ENCODE measurements around the gene AGAP3.

Gene AGAP3

DNA sequence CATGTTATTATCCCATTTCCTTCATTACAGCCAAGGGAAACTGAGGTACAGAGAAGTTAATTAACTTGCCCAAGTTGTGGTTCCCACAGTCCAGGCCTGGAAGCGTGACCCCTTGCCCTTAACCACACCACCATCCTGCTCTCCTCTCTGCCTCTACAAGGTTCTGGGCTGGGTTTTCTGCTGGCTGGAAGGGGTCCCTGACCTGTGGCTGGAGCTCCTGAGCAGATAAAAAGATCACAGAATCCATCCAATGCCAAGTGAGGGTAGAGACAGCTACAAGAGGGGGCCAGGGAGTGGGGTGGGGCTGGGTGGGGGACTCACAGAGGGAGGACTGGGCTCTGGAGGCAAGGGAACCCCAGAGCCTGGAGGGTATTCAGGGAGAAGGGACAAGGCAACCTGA lies 91.0 kb downstream of the AGAP3 start:
- H3K4me1 ChIP-seq (ENCODE audit: control insufficient read depth in 2 of 2, insufficient read depth in 1 of 2, low read depth in 1 of 2, low read length in 2 of 2) = peaks cover 0 to 3% of the 10 kb centered on the region in 2 donors
- H3K4me2 ChIP-seq (ENCODE audit: insufficient read depth, low read length, poor library complexity, severe bottlenecking) = no peak overlapping the region
- H4K8ac ChIP-seq (ENCODE audit: low read depth, low read length) = no peak overlapping the region
- no peak overlapping the region for H3K18ac ChIP-seq (ENCODE audit: low read length)
- no peak overlapping the region for H3K4me3 ChIP-seq (ENCODE audit: low read length in 2 of 2)
- no peak overlapping the region for H2AFZ ChIP-seq (ENCODE audit: low read length)
- no CpG with 5 or more reads among the region's 1 CpG for WGBS, 2 donors (ENCODE audit: extremely low coverage in 2 of 2, insufficient read length in 2 of 2, insufficient replicate concordance in 1 of 2)
- H3K27ac ChIP-seq (replicated peaks; ENCODE audit: low read length) = no peak overlapping the region
- no peak overlapping the region for H2BK120ac ChIP-seq (ENCODE audit: low read depth, low read length)
- H2BK5ac ChIP-seq (ENCODE audit: low read length) = no peak overlapping the region
- H4K91ac ChIP-seq (ENCODE audit: low read depth, low read length, poor library complexity) = no peak overlapping the region
- H3K14ac ChIP-seq (ENCODE audit: low read length) = no peak overlapping the region
- H3K4ac ChIP-seq (ENCODE audit: low read length) = no peak overlapping the region
- H3K27me3 ChIP-seq (ENCODE audit: control insufficient read depth in 3 of 3, insufficient read depth in 3 of 3, low read depth in 1 of 3, low read length in 3 of 3) = peaks cover 2 to 48% (median 19%) of the 10 kb centered on the region in 3 experiments
- H3K36me3 ChIP-seq (replicated peaks in 1 of 2; ENCODE audit: control insufficient read depth in 2 of 2, insufficient read depth in 2 of 2, low read length in 2 of 2) = no peaks in the 10 kb centered on the region
- H2BK15ac ChIP-seq (ENCODE audit: low read length) = no peak overlapping the region
- no peak overlapping the region for H2AK5ac ChIP-seq (ENCODE audit: low read depth, low read length)
- no peak for DNase-seq (ENCODE audit: low spot score)
- H3K23ac ChIP-seq (ENCODE audit: low read depth, low read length, poor library complexity) = no peak overlapping the region
- no peak overlapping the region for H2BK12ac ChIP-seq (ENCODE audit: low read length)
- H3K9ac ChIP-seq (ENCODE audit: low read depth, low read length, poor library complexity) = no peak overlapping the region
- H3K9me3 ChIP-seq (replicated peaks in 1 of 2; ENCODE audit: control insufficient read depth in 2 of 2, insufficient read depth in 1 of 2, low read depth in 1 of 2, low read length in 2 of 2) = peaks cover 0 to 12% of the 10 kb centered on the region in 2 donors
- H3K79me1 ChIP-seq (ENCODE audit: low read depth, low read length) = no peaks in the 10 kb centered on the region

DNA sequence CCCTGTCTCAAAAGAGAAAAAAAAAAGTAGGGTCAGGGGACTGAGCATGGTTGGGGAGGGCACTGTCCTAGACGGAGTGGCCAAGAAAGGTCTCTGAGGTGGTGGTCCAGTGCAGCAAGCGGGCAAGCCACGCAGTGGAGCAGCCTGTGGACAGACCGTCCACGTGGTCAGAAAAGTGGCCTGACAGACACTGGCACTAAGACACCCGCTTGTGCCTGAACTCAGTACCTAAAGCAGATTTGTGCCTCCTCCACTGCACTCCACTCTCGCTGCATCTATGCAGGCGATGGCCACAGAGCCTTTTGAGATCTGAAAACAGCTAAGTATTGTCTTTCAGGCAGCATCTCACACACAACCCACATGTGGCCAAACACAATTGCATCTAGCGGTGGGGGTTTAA lies 92.0 kb downstream of the AGAP3 start:
- Histone ChIP-seq H2AK5ac (ENCODE audit: low read depth, low read length) (no peak overlapping the region), H3K4ac (ENCODE audit: low read length) (no peak overlapping the region), H3K14ac (ENCODE audit: low read length) (no peak overlapping the region), H2BK5ac (ENCODE audit: low read length) (no peak overlapping the region), H3K27ac (replicated peaks; ENCODE audit: low read length) (no peak overlapping the region), H3K4me3 (ENCODE audit: low read length in 2 of 2) (no peak overlapping the region), H4K91ac (ENCODE audit: low read depth, low read length, poor library complexity) (no peak overlapping the region), H2BK12ac (ENCODE audit: low read length) (no peak overlapping the region), H3K4me2 (ENCODE audit: insufficient read depth, low read length, poor library complexity, severe bottlenecking) (no peak overlapping the region), H2BK15ac (ENCODE audit: low read length) (no peak overlapping the region), H4K8ac (ENCODE audit: low read depth, low read length) (no peak overlapping the region), H3K27me3 (ENCODE audit: control insufficient read depth in 3 of 3, insufficient read depth in 3 of 3, low read depth in 1 of 3, low read length in 3 of 3) (peaks cover 2 to 52% (median 16%) of the 10 kb centered on the region in 3 experiments), H3K23ac (ENCODE audit: low read depth, low read length, poor library complexity) (no peak overlapping the region), H3K36me3 (replicated peaks in 1 of 2; ENCODE audit: control insufficient read depth in 2 of 2, insufficient read depth in 2 of 2, low read length in 2 of 2) (no peaks in the 10 kb centered on the region), H3K9me3 (replicated peaks in 1 of 2; ENCODE audit: control insufficient read depth in 2 of 2, insufficient read depth in 1 of 2, low read depth in 1 of 2, low read length in 2 of 2) (peaks cover 0 to 9% of the 10 kb centered on the region in 2 donors), H2BK120ac (ENCODE audit: low read depth, low read length) (no peak overlapping the region), H3K18ac (ENCODE audit: low read length) (peak overlapping the region; percentile 62), H3K4me1 (ENCODE audit: control insufficient read depth in 2 of 2, insufficient read depth in 1 of 2, low read depth in 1 of 2, low read length in 2 of 2) (peaks cover 0 to 3% of the 10 kb centered on the region in 2 donors), H3K79me1 (ENCODE audit: low read depth, low read length) (no peaks in the 10 kb centered on the region), H3K9ac (ENCODE audit: low read depth, low read length, poor library complexity) (no peak overlapping the region), H2AFZ (ENCODE audit: low read length) (no peak overlapping the region)
- DNase-seq (ENCODE audit: low spot score) = no peak
- no CpG with 5 or more reads among the region's 9 CpGs for WGBS, 2 donors (ENCODE audit: extremely low coverage in 2 of 2, insufficient read length in 2 of 2, insufficient replicate concordance in 1 of 2)

DNA sequence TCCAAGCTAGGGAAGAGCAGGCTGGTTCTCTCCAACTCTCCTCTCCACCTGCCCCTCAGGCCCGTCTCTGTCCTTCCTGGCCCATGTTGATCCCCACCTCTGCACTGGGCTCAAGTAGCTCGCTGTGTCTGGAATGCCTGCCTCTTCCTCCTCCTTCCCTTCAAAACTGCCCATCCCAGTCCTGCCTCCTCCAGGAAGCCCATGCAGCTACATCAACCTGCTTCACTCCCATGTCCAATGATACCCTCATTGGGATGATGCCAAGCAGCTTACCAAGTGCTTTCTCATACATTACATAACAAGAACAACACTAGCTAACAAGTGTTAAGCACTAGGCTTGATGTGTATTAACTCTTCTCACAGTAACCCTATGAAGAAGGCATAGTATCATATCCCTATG lies 92.6 kb downstream of the AGAP3 start:
- Histone ChIP-seq H3K4ac (ENCODE audit: low read length) (no peak overlapping the region), H3K27me3 (ENCODE audit: control insufficient read depth in 3 of 3, insufficient read depth in 3 of 3, low read depth in 1 of 3, low read length in 3 of 3) (peaks cover 2 to 52% (median 15%) of the 10 kb centered on the region in 3 experiments), H4K8ac (ENCODE audit: low read depth, low read length) (no peak overlapping the region), H3K4me1 (ENCODE audit: control insufficient read depth in 2 of 2, insufficient read depth in 1 of 2, low read depth in 1 of 2, low read length in 2 of 2) (peaks cover 0 to 3% of the 10 kb centered on the region in 2 donors), H2AFZ (ENCODE audit: low read length) (no peak overlapping the region), H2BK5ac (ENCODE audit: low read length) (no peak overlapping the region), H3K4me3 (ENCODE audit: low read length in 2 of 2) (no peak overlapping the region), H2BK15ac (ENCODE audit: low read length) (no peak overlapping the region), H3K79me1 (ENCODE audit: low read depth, low read length) (no peaks in the 10 kb centered on the region), H4K91ac (ENCODE audit: low read depth, low read length, poor library complexity) (no peak overlapping the region), H2AK5ac (ENCODE audit: low read depth, low read length) (no peak overlapping the region), H3K36me3 (replicated peaks in 1 of 2; ENCODE audit: control insufficient read depth in 2 of 2, insufficient read depth in 2 of 2, low read length in 2 of 2) (no peaks in the 10 kb centered on the region), H3K18ac (ENCODE audit: low read length) (no peak overlapping the region), H2BK120ac (ENCODE audit: low read depth, low read length) (no peak overlapping the region), H3K27ac (replicated peaks; ENCODE audit: low read length) (no peak overlapping the region), H2BK12ac (ENCODE audit: low read length) (no peak overlapping the region), H3K23ac (ENCODE audit: low read depth, low read length, poor library complexity) (no peak overlapping the region), H3K4me2 (ENCODE audit: insufficient read depth, low read length, poor library complexity, severe bottlenecking) (no peak overlapping the region), H3K14ac (ENCODE audit: low read length) (no peak overlapping the region), H3K9ac (ENCODE audit: low read depth, low read length, poor library complexity) (no peak overlapping the region), H3K9me3 (replicated peaks in 1 of 2; ENCODE audit: control insufficient read depth in 2 of 2, insufficient read depth in 1 of 2, low read depth in 1 of 2, low read length in 2 of 2) (peaks cover 0 to 4% of the 10 kb centered on the region in 2 donors)
- no CpG with 5 or more reads among the region's 2 CpGs for WGBS, 2 donors (ENCODE audit: extremely low coverage in 2 of 2, insufficient read length in 2 of 2, insufficient replicate concordance in 1 of 2)
- DNase-seq (ENCODE audit: low spot score) = no peak

DNA sequence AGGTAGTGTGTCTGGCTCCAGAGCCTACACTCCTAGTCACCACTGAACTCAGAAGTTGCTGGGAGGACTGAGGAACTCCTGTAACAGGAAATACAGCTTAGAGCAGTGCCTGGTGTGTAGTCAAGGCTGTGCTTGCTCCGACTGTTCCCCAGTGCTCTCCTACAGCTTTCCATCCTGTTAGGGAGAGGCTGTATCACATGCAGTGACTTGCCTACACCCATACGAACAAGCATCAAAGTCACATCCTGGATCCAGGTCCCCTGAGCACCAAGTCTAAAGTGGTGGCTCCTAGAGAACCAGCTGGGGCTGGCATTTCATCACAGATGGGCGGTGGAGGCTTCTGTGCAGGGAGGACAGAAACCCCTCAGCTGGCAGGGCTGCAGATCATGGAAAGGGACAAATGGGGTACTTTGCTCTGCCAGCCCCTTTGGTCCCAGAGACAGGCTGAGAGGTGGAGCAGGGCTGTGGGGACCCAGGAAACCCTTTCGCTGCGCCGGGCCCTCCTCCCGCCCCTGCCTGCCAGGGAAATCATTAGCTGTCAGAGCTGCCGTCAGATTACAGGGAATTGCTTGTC lies 93.1 kb downstream of the AGAP3 start:
- H3K36me3 ChIP-seq (replicated peaks in 1 of 2; ENCODE audit: control insufficient read depth in 2 of 2, insufficient read depth in 2 of 2, low read length in 2 of 2) = no peaks in the 10 kb centered on the region
- H2BK5ac ChIP-seq (ENCODE audit: low read length) = no peak overlapping the region
- H3K18ac ChIP-seq (ENCODE audit: low read length) = no peak overlapping the region
- H3K9ac ChIP-seq (ENCODE audit: low read depth, low read length, poor library complexity) = no peak overlapping the region
- no peak overlapping the region for H3K23ac ChIP-seq (ENCODE audit: low read depth, low read length, poor library complexity)
- no peak overlapping the region for H2BK15ac ChIP-seq (ENCODE audit: low read length)
- H4K8ac ChIP-seq (ENCODE audit: low read depth, low read length) = no peak overlapping the region
- WGBS, 2 donors (ENCODE audit: extremely low coverage in 2 of 2, insufficient read length in 2 of 2, insufficient replicate concordance in 1 of 2) = no CpG with 5 or more reads among the region's 8 CpGs
- no peak overlapping the region for H3K4me2 ChIP-seq (ENCODE audit: insufficient read depth, low read length, poor library complexity, severe bottlenecking)
- no peak overlapping the region for H4K91ac ChIP-seq (ENCODE audit: low read depth, low read length, poor library complexity)
- H3K4ac ChIP-seq (ENCODE audit: low read length) = no peak overlapping the region
- H2AK5ac ChIP-seq (ENCODE audit: low read depth, low read length) = no peak overlapping the region
- H3K27me3 ChIP-seq (ENCODE audit: control insufficient read depth in 3 of 3, insufficient read depth in 3 of 3, low read depth in 1 of 3, low read length in 3 of 3) = peaks cover 2 to 52% (median 15%) of the 10 kb centered on the region in 3 experiments
- no peak overlapping the region for H2BK12ac ChIP-seq (ENCODE audit: low read length)
- H3K14ac ChIP-seq (ENCODE audit: low read length) = no peak overlapping the region
- H3K4me3 ChIP-seq (ENCODE audit: low read length in 2 of 2) = no peak overlapping the region
- no peak overlapping the region for H2BK120ac ChIP-seq (ENCODE audit: low read depth, low read length)
- no peak overlapping the region for H2AFZ ChIP-seq (ENCODE audit: low read length)
- H3K79me1 ChIP-seq (ENCODE audit: low read depth, low read length) = no peaks in the 10 kb centered on the region
- H3K4me1 ChIP-seq (ENCODE audit: control insufficient read depth in 2 of 2, insufficient read depth in 1 of 2, low read depth in 1 of 2, low read length in 2 of 2) = peaks cover 0 to 3% of the 10 kb centered on the region in 2 donors
- no peak overlapping the region for H3K27ac ChIP-seq (replicated peaks; ENCODE audit: low read length)
- no peak for DNase-seq (ENCODE audit: low spot score)
- peaks cover 0 to 4% of the 10 kb centered on the region in 2 donors for H3K9me3 ChIP-seq (replicated peaks in 1 of 2; ENCODE audit: control insufficient read depth in 2 of 2, insufficient read depth in 1 of 2, low read depth in 1 of 2, low read length in 2 of 2)

All from neuronal stem cell (in vitro differentiated cells).